ENCODE data around the gene MYL6. TPM values are rescaled to one million over a fixed set of nuclear protein-coding genes. Genes with fewer than 3 reads are reported as not detected.

Gene MYL6
- total and polyA plus RNA-seq, 10 of the 15 experiments (the other 5 are each of a cell fraction or from before 2014, with no cell fraction given) = 1,000 to 4,116 (median 1,828) TPM

DNA sequence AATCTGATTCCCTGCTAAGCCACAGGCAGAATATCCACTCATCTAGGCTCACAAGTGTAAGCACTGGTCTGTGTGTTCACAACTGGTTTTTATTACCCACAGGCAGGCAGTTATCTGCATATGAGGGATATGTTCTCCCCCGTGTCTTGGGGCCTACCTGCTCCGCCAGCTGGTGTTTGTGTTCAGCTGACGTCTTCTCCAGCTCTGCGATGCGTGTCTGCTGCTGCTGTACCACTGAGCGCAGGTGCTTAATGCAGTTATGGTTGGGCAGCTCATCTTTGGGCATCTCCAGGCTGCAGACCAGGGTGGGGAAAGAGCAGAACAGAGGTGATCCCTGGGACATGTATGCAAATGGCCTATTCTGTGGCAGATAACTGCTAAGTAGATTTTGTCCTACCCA, 49.8 kb downstream of the MYL6 start:
- BruUV-seq (replicated peaks) = no TSS peak
- ATAC-seq (no peak), DNase-seq (ENCODE audit: low read depth, low spot score) (no peak), FAIRE-seq (no peak)
- POLR2A ChIA-PET = interaction anchor here (0.6 to 4.6 kb wide), 3 partner anchors 13 to 263 kb away, joined by 4 to 24 read pairs (median 5); partner anchors contain the start of gene RNF41
- intact Hi-C loops (cut with micrococcal nuclease; ENCODE audit: unreplicated experiment) (no loop called here), in situ Hi-C loops (cut with MboI) (no loop called here)
- H3K9me3 ChIP-seq (replicated peaks; ENCODE audit: control insufficient read depth, insufficient read depth, low read length) = no peaks in the 10 kb centered on the region
- no peak overlapping the region for H3K4me3 ChIP-seq
- H4K20me1 ChIP-seq (ENCODE audit: control insufficient read depth, insufficient read depth) = no peaks in the 10 kb centered on the region; the same call in 1 of the 2 replicates
- no peak overlapping the region for H2AFZ ChIP-seq (ENCODE audit: control insufficient read depth, low read depth, low read length)
- H3K9ac ChIP-seq (ENCODE audit: control insufficient read depth, insufficient read depth, low read length) = no peak overlapping the region
- H3K27ac ChIP-seq (ENCODE audit: control insufficient read depth, insufficient read depth) = no peak overlapping the region
- H3K27me3 ChIP-seq (replicated peaks in 1 of 2; ENCODE audit: control insufficient read depth in 2 of 2, insufficient read depth in 2 of 2, low read length in 1 of 2) = no peaks in the 10 kb centered on the region
- RAD21 ChIA-PET (ENCODE audit: unreplicated experiment) = interaction anchor here (2.9 to 3.2 kb wide), 2 partner anchors 14 to 50 kb away, joined by 12 read pairs; partner anchors contain the start of genes ANKRD52 and RNF41
- CTCF ChIA-PET = interaction anchor here (0.7 to 7.0 kb wide), 9 partner anchors 9 to 275 kb away, joined by 4 to 107 read pairs (median 13); partner anchors contain the start of genes ANKRD52 and RNF41
- H3K79me2 ChIP-seq (ENCODE audit: control insufficient read depth, insufficient read depth, low read length) = no peaks in the 10 kb centered on the region
- SMC1A ChIA-PET (ENCODE audit: uncharacterized antibody, unreplicated experiment) = interaction anchor here (1.9 to 4.0 kb wide), 5 partner anchors 8 to 256 kb away, joined by 4 to 29 read pairs (median 9); partner anchors contain the start of genes RNF41 and SMARCC2
- 69% methylated on average over 6 of the region's 6 CpGs for WGBS (ENCODE audit: insufficient coverage, insufficient replicate concordance, low lambda C conversion rate, missing lambda C conversion rate)
- H3K36me3 ChIP-seq (ENCODE audit: control insufficient read depth in 2 of 2, insufficient read depth in 2 of 2, low read length in 1 of 2) = peaks cover 11 to 23% of the 10 kb centered on the region in 2 experiments
- H3K4me1 ChIP-seq (ENCODE audit: control insufficient read depth, insufficient read depth, low read length) = no peaks in the 10 kb centered on the region
- TF ChIP-seq, protein P1, sequence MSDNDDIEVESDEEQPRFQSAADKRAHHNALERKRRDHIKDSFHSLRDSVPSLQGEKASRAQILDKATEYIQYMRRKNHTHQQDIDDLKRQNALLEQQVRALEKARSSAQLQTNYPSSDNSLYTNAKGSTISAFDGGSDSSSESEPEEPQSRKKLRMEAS (IDR thresholded peaks at IDR 0.05; ENCODE audit: low read depth, low read length) = no peak
- TF ChIP-seq POLR2AphosphoS5 (IDR thresholded peaks at IDR 0.05; ENCODE audit: low read length) (peak; percentile 42; the same call in 1 of the 2 replicates), SMARCA5 (IDR thresholded peaks at IDR 0.05) (no peak), MTA3 (IDR thresholded peaks at IDR 0.05; ENCODE audit: borderline replicate concordance, low read length) (no peak)
- H3K4me2 ChIP-seq (ENCODE audit: control insufficient read depth, insufficient read depth) = no peak overlapping the region

Other genes starting within 250 kb of the MYL6 start
Only the 7 nearest of the 26 such genes appear.
- 355 and 400 TPM in 2 replicates for gene PA2G4, start 53.8 kb upstream of the MYL6 start, total RNA-seq (2014; rRNA removed)
- gene PA2G4, start 53.8 kb upstream of the MYL6 start, total RNA-seq (2014; rRNA removed; fragmentation: Illumina TruSeq; extraction: Trizol) = 410 and 430 TPM in 2 replicates
- 277 and 280 TPM in 2 replicates for gene PA2G4, start 53.8 kb upstream of the MYL6 start, total RNA-seq (2021)
- 468 and 540 TPM in 2 replicates for gene PA2G4, start 53.8 kb upstream of the MYL6 start, polyA plus RNA-seq (2011; rRNA removed)
- 491 and 563 TPM in 2 replicates for gene PA2G4, start 53.8 kb upstream of the MYL6 start, polyA plus RNA-seq (2014; fragmentation: Illumina TruSeq; extraction: Trizol)
- gene PA2G4, start 53.8 kb upstream of the MYL6 start, polyA plus RNA-seq (2014; fragmentation: Nextera tagmentation; extraction: Ambion mirVana) = 100 to 1,000 TPM; 148 to 215 TPM
- 383 and 415 TPM in 2 replicates for gene PA2G4, start 53.8 kb upstream of the MYL6 start, polyA plus RNA-seq (2014; rRNA removed)
- gene PA2G4, start 53.8 kb upstream of the MYL6 start, polyA plus RNA-seq (2016; fragmentation: Nextera tagmentation; extraction: Ambion mirVana) = 100 to 1,000 TPM; 498 to 514 TPM
- gene RPL41, start 41.7 kb upstream of the MYL6 start, total RNA-seq (2014; rRNA removed) = 6,008 and 6,605 TPM in 2 replicates
- 7,047 and 7,337 TPM in 2 replicates for gene RPL41, start 41.7 kb upstream of the MYL6 start, total RNA-seq (2014; rRNA removed; fragmentation: Illumina TruSeq; extraction: Trizol)
- gene RPL41, start 41.7 kb upstream of the MYL6 start, total RNA-seq (2021) = 5,267 and 5,474 TPM in 2 replicates
- gene RPL41, start 41.7 kb upstream of the MYL6 start, polyA plus RNA-seq (2011; rRNA removed) = 14,787 and 15,000 TPM in 2 replicates
- 9,589 and 10,255 TPM in 2 replicates for gene RPL41, start 41.7 kb upstream of the MYL6 start, polyA plus RNA-seq (2014; fragmentation: Illumina TruSeq; extraction: Trizol)
- gene RPL41, start 41.7 kb upstream of the MYL6 start, polyA plus RNA-seq (2014; fragmentation: Nextera tagmentation; extraction: Ambion mirVana) = over 10,000 TPM; 18,805 to 19,112 TPM
- 7,850 and 8,961 TPM in 2 replicates for gene RPL41, start 41.7 kb upstream of the MYL6 start, polyA plus RNA-seq (2014; rRNA removed)
- 1,000 to 10,000 TPM; 4,144 to 4,477 TPM for gene RPL41, start 41.7 kb upstream of the MYL6 start, polyA plus RNA-seq (2016; fragmentation: Nextera tagmentation; extraction: Ambion mirVana)
- 4.2 and 4.4 TPM in 2 replicates for gene ZC3H10, start 40.1 kb upstream of the MYL6 start, total RNA-seq (2014; rRNA removed)
- gene ZC3H10, start 40.1 kb upstream of the MYL6 start, total RNA-seq (2014; rRNA removed; fragmentation: Illumina TruSeq; extraction: Trizol) = 4.3 TPM in 2 replicates
- gene ZC3H10, start 40.1 kb upstream of the MYL6 start, total RNA-seq (2021) = 6.4 and 7.0 TPM in 2 replicates
- gene ZC3H10, start 40.1 kb upstream of the MYL6 start, polyA plus RNA-seq (2011; rRNA removed) = 1.3 and 1.8 TPM in 2 replicates
- gene ZC3H10, start 40.1 kb upstream of the MYL6 start, polyA plus RNA-seq (2014; fragmentation: Illumina TruSeq; extraction: Trizol) = 1.8 and 2.6 TPM in 2 replicates
- gene ZC3H10, start 40.1 kb upstream of the MYL6 start, polyA plus RNA-seq (2014; fragmentation: Nextera tagmentation; extraction: Ambion mirVana) = under 1 TPM; 0.56 to 0.75 TPM
- gene ZC3H10, start 40.1 kb upstream of the MYL6 start, polyA plus RNA-seq (2014; rRNA removed) = 3.2 and 4.0 TPM in 2 replicates
- 1 to 10 TPM; 3.3 to 4.2 TPM for gene ZC3H10, start 40.1 kb upstream of the MYL6 start, polyA plus RNA-seq (2016; fragmentation: Nextera tagmentation; extraction: Ambion mirVana)
- 86.6 and 105 TPM in 2 replicates for gene ESYT1, start 30.1 kb upstream of the MYL6 start, total RNA-seq (2014; rRNA removed)
- gene ESYT1, start 30.1 kb upstream of the MYL6 start, total RNA-seq (2014; rRNA removed; fragmentation: Illumina TruSeq; extraction: Trizol) = 47.5 and 49.9 TPM in 2 replicates
- 84.1 and 92.9 TPM in 2 replicates for gene ESYT1, start 30.1 kb upstream of the MYL6 start, total RNA-seq (2021)
- 35.8 and 84.4 TPM in 2 replicates for gene ESYT1, start 30.1 kb upstream of the MYL6 start, polyA plus RNA-seq (2011; rRNA removed)
- 61.3 and 120 TPM in 2 replicates for gene ESYT1, start 30.1 kb upstream of the MYL6 start, polyA plus RNA-seq (2014; fragmentation: Illumina TruSeq; extraction: Trizol)
- gene ESYT1, start 30.1 kb upstream of the MYL6 start, polyA plus RNA-seq (2014; fragmentation: Nextera tagmentation; extraction: Ambion mirVana) = 10 to 100 TPM; 55.6 to 57.9 TPM
- 58.2 and 70.6 TPM in 2 replicates for gene ESYT1, start 30.1 kb upstream of the MYL6 start, polyA plus RNA-seq (2014; rRNA removed)
- 10 to 100 TPM; 89.7 to 96.6 TPM for gene ESYT1, start 30.1 kb upstream of the MYL6 start, polyA plus RNA-seq (2016; fragmentation: Nextera tagmentation; extraction: Ambion mirVana)
- 79.1 and 83.8 TPM in 2 replicates for gene MYL6B, start 5.8 kb upstream of the MYL6 start, total RNA-seq (2014; rRNA removed)
- gene MYL6B, start 5.8 kb upstream of the MYL6 start, total RNA-seq (2014; rRNA removed; fragmentation: Illumina TruSeq; extraction: Trizol) = 100 and 119 TPM in 2 replicates
- 110 and 117 TPM in 2 replicates for gene MYL6B, start 5.8 kb upstream of the MYL6 start, total RNA-seq (2021)
- 62.6 and 88.4 TPM in 2 replicates for gene MYL6B, start 5.8 kb upstream of the MYL6 start, polyA plus RNA-seq (2011; rRNA removed)
- gene MYL6B, start 5.8 kb upstream of the MYL6 start, polyA plus RNA-seq (2014; fragmentation: Illumina TruSeq; extraction: Trizol) = 24.0 and 75.5 TPM in 2 replicates
- gene MYL6B, start 5.8 kb upstream of the MYL6 start, polyA plus RNA-seq (2014; fragmentation: Nextera tagmentation; extraction: Ambion mirVana) = 100 to 1,000 TPM; 117 to 153 TPM
- 108 and 118 TPM in 2 replicates for gene MYL6B, start 5.8 kb upstream of the MYL6 start, polyA plus RNA-seq (2014; rRNA removed)
- gene MYL6B, start 5.8 kb upstream of the MYL6 start, polyA plus RNA-seq (2016; fragmentation: Nextera tagmentation; extraction: Ambion mirVana) = 100 to 1,000 TPM; 109 to 131 TPM
- gene SMARCC2, start 31.1 kb downstream of the MYL6 start, total RNA-seq (2014; rRNA removed) = 24.9 and 25.2 TPM in 2 replicates
- 26.6 and 31.8 TPM in 2 replicates for gene SMARCC2, start 31.1 kb downstream of the MYL6 start, total RNA-seq (2014; rRNA removed; fragmentation: Illumina TruSeq; extraction: Trizol)
- gene SMARCC2, start 31.1 kb downstream of the MYL6 start, total RNA-seq (2021) = 67.1 and 68.6 TPM in 2 replicates
- 50.2 and 52.9 TPM in 2 replicates for gene SMARCC2, start 31.1 kb downstream of the MYL6 start, polyA plus RNA-seq (2011; rRNA removed)
- 59.6 and 61.1 TPM in 2 replicates for gene SMARCC2, start 31.1 kb downstream of the MYL6 start, polyA plus RNA-seq (2014; fragmentation: Illumina TruSeq; extraction: Trizol)
- gene SMARCC2, start 31.1 kb downstream of the MYL6 start, polyA plus RNA-seq (2014; fragmentation: Nextera tagmentation; extraction: Ambion mirVana) = 10 to 100 TPM; 13.6 to 27.8 TPM
- 31.7 and 38.3 TPM in 2 replicates for gene SMARCC2, start 31.1 kb downstream of the MYL6 start, polyA plus RNA-seq (2014; rRNA removed)
- gene SMARCC2, start 31.1 kb downstream of the MYL6 start, polyA plus RNA-seq (2016; fragmentation: Nextera tagmentation; extraction: Ambion mirVana) = 10 to 100 TPM; 60.8 to 71.2 TPM
- gene RNF41, start 63.6 kb downstream of the MYL6 start, total RNA-seq (2014; rRNA removed) = 38.0 and 44.8 TPM in 2 replicates
- gene RNF41, start 63.6 kb downstream of the MYL6 start, total RNA-seq (2014; rRNA removed; fragmentation: Illumina TruSeq; extraction: Trizol) = 28.8 and 30.1 TPM in 2 replicates
- 29.9 and 31.0 TPM in 2 replicates for gene RNF41, start 63.6 kb downstream of the MYL6 start, total RNA-seq (2021)
- 30.9 and 47.8 TPM in 2 replicates for gene RNF41, start 63.6 kb downstream of the MYL6 start, polyA plus RNA-seq (2011; rRNA removed)
- 27.6 and 33.2 TPM in 2 replicates for gene RNF41, start 63.6 kb downstream of the MYL6 start, polyA plus RNA-seq (2014; fragmentation: Illumina TruSeq; extraction: Trizol)
- 10 to 100 TPM; 11.1 to 24.5 TPM for gene RNF41, start 63.6 kb downstream of the MYL6 start, polyA plus RNA-seq (2014; fragmentation: Nextera tagmentation; extraction: Ambion mirVana)
- gene RNF41, start 63.6 kb downstream of the MYL6 start, polyA plus RNA-seq (2014; rRNA removed) = 38.2 and 39.2 TPM in 2 replicates
- gene RNF41, start 63.6 kb downstream of the MYL6 start, polyA plus RNA-seq (2016; fragmentation: Nextera tagmentation; extraction: Ambion mirVana) = 10 to 100 TPM; 22.3 to 23.9 TPM